Hindlimb muscle (tissue), 1 donor: ENCODE results near the gene PARP1. TPM values are rescaled to one million over a fixed set of nuclear protein-coding genes. Genes with fewer than 3 reads are reported as not detected.
A peak's percentile ranks its signal among the peaks of the same experiment; 100 is the strongest.
"Not testable (repeated sequence)": the region's sequence is repeated elsewhere in the genome, so short reads cannot be mapped to it uniquely, and the experiment has no call there.

Source experiments
- DNase-seq: peaks from one replicate; pipeline ENCODE4 v3.0.0-alpha.2; 2013
- polyA plus RNA-seq: library from polyadenylated mRNA; unstranded; fragments of 120-200 nt; gene quantifications from one replicate; pipeline ENCODE4 v1.2.1, GENCODE V29; 2013; ENCODE audit not compliant: insufficient read length

The PARP1 gene
- polyA plus RNA-seq: 100 TPM

DNA sequence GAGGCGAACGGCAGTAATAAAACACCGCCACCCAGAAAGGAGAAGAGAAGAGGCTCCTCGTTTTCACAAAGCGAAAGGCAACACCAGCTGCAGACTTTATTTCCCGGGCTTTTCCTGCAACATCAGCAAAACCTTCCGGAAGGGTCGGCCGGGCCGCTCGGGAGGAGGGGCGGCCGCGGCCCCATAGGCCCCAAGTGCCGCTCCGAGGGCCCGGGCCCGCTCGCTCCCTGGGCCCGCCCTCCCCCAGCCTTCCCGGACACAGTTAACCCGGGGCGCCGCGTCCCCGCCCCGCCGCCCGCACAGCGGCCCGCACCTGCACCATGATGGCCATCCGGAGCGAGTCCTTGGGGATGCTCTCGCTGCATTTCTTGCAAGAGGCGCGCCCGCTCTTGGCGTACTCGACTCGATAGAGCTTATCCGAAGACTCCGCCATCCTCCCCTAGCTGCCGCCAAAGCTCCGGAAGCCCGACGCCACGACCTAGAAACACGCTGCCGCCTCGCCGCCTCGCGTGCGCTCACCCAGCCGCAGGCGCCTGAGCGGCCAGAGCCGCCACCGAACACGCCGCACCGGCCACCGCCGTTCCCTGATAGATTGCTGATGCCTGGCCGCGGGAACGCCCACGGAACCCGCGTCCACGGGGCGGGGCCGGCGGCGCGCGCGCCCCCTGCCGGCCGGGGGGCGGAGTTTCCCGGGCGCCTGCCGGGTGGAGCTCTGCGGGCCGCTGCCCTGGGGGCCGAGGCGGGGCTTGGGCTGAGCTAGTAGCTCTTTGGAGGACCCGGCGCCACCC, at the start of gene PARP1:
PARP1 (minus strand) TSS at position 597 of the 788 bp plus-strand sequence; CDS start at position 433, 164 bp downstream.
- DNase-seq: peak; percentile 88

DNA sequence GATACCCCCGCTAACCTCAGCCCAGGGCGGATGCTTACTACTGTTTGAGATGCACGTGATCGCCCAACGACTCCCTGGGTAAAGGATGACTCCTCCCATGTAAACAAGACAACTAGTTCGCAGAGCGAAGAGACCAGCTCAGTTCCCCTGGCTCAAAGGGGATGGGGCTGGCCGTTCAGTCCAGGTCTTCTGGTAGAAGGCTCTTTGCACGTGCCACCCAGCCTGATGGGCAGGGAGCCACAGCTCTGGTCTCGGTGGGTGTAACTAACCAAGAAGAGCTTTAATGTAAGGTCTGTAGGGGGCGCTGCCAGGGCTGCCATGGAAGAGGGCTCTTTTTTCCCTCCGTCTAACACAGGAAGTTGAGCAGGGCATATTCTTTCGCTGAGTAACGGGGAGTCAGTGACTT, 49.4 kb upstream of the PARP1 start:
- no peak for DNase-seq

DNA sequence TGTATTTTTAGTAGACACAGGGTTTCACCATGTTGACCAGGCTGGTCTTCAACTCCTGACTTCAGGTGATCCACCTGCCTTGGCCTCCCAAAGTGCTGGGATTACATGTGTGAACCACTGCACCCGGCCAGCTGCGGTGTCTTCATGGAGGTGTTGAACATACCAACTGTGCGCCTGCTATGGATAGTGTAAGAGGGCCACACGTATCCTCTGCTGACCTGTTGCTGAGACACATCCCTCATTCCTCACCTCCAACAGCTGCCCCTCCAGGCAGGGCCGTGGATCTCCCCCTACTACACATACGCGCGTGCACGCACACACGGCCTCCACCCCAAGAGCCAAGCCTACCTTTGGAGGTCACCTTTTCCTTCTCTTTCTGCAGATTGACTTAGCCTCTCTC, 48.0 kb upstream of the PARP1 start:
- DNase-seq: no peak

GRCh38 chr1:226454349-226454748, 46.5 kb upstream of the PARP1 start:
- DNase-seq: no peak

DNA sequence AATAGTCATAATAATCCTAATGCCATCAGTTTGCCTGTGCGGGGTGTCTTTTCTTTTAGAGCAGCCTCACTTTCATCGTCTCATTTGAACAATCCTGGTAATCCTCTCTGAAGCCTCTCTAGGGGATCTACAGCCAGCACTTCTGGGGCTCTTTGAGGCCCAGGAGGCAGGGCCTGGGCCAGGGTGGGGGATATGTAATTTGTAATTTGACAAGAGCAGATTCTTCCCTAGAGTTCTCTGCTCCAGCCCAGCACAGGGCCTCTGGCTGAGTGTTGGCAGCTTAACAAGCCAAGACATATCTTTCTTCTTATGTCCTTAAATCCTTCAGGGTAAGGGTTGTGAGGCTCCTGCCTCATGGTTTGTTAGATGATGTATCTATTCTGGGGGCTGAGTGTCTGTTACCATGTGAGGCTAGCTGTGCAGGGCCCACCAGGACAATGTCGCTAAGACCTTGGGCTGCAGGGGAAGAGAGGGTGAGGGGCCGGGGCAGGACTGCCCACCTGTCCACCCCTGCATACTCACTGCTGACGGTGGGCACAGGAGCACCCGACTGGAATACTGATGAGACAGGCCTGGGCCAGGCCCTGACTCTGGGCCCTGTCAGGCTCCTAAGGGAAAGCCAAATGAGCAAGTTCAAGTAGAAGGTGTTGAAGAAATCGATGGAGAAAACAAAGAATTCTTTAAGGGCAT, 45.3 kb upstream of the PARP1 start:
- no peak for DNase-seq

DNA sequence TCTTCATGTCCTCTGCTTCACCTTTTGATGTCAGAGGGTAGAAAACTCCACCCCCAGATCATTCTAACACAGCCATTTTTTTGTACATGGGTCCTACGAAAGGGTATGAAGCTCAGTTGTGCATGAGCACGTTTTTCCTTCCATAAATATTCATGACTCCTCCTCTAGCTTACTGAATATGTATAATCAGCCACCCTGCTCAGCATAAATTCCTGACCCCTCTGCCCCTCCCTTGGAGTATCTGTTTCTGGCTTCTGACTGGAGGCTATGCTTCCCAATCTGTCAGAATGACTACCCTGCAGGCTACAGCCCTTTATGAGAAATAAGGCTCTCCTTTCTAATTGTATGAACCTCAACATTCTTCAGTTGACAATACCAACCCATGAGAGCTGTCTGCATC, 42.8 kb upstream of the PARP1 start:
- no peak for DNase-seq

- no peak for DNase-seq
Observed at GRCh38 chr1:226449823-226450222, 41.9 kb upstream of the PARP1 start.

DNA sequence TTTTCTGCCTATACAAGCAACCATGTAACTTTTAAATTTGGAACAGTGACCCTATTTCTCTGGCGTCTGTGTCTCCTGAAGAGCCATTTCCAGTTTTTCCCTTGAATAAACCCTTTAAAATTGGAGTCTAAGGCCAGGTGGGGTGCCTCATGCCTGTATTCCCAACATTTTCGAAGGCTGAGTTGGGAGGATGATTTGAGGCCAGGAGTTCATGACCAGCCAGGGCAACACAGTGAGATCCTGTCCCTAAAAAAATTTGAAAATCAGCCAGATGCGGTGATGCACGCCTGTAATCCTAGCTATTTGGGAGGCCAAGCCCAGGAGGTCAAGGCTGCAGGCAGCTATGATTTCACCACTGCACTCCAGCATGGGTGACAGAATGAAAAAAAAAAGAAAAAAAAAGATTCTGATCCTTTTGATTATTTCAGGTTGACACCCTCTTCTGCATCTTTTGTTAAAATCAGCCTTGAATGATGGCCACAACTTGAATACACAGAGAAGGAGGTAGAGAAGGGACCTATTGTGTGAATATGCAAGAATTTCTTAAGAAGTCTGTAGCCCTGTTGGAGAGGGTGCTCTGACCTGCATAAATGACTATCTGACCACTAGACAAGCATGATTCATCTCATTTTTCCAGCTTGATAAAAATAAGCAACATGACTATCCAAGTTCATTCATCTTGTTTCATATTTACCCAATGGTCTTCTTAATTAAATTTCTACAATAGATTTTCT, 40.2 kb upstream of the PARP1 start:
- DNase-seq: no peak

DNA sequence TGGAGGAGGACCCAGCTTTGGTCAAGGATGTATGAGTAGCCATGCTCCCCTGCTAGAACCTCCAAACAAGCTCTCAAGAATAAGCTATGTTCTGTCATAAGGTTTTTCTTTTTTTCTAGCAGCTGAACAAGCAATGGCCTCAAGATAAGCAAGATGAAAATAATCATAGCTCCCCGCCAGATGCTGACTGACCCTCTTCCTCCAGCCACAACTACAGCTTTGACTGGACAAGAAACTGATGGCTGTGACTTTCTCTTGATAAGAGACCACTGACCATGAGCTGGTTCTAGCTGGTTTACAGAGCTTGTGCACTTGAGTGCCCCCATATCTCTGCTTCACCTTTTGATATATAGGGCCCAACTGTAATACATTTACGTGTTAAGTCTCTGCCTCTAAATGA, 38.2 kb upstream of the PARP1 start:
- no peak for DNase-seq

DNA sequence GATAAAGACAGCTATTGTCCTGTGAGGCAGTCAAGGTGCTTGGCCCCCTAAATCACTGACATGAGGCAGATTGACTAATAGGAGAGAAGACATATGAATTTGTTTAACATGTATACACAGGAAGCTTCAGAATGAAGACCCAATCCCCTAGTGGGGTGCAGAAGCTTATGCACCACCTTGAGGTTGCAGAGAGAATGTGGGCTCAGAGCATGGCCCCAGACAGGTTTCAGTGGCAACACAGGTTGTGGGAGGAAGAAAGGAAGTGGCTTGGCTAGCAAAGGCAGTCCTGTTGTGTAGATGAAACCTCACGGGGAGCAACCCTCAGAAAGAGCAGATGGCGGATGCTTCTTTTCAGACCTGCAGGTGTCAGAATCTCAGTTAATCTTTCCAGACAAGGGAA, 37.0 kb upstream of the PARP1 start:
- DNase-seq: no peak

- no peak for DNase-seq
Observed at GRCh38 chr1:226443439-226443838, 35.5 kb upstream of the PARP1 start.

DNA sequence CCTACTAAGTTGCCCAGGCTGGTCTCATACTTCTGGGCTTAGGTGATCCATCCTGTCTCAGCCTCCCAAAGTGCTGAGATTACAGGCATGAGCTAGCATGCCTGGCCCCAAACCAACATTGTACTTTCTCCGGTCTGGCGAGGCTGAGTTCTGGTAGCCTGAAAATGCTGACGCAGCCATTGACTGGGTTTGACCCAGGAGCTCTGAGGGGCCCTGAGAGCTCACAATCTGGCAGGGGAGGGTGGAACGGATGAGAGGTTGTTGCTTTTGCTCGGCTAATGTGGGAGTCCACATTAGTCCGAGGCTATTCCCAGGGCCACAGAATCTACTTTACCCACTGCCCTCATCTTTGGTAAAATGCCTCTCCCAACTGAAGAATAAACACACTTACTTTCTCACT, 35.1 kb upstream of the PARP1 start:
- no peak for DNase-seq

GRCh38 chr1:226441629-226442028, 33.7 kb upstream of the PARP1 start:
- no peak for DNase-seq

DNA sequence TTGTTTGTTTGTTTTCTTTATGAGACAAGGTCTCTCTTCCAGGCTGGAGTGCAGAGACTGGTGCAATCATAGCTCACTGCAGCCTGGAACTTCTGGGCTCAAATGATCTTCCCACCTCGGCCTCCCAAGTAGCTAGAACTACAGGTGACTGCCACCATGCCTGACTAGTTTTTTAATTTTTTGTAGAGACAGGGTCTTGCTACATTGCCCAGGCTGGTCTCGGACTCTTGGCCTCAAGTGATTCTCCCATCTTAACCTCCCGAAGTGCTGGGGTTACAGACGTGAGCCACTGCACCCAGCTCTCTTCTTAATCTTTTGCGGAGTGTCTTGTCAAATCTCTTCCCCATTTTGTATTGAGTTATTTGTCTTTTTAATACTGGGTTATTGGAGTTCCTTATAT, 32.6 kb upstream of the PARP1 start:
- DNase-seq: no peak

GRCh38 chr1:226438007-226438406, 30.1 kb upstream of the PARP1 start:
- no peak for DNase-seq

GRCh38 chr1:226436855-226437491, 29.1 kb upstream of the PARP1 start:
- DNase-seq: no peak

DNA sequence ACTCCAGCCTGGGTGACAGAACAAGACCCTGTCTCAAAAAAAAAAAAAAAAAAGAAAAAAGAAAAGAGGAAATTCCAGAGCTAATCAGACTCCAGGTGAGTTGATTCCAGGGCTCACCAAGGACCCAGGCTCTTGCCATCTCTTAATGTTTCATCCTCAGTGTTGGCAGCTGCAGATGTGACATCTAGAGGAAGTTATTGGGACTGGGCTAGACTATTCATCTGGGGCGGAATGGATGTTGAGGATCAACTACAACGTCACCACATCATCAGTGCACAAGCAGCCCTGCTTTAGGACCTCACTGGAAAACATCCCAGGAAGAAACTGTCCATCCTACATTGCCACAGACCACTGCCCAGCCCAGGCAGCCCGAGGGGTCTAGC, 28.6 kb upstream of the PARP1 start:
- no peak for DNase-seq

- no peak for DNase-seq
Observed at GRCh38 chr1:226433341-226433720, 25.4 kb upstream of the PARP1 start.

DNA sequence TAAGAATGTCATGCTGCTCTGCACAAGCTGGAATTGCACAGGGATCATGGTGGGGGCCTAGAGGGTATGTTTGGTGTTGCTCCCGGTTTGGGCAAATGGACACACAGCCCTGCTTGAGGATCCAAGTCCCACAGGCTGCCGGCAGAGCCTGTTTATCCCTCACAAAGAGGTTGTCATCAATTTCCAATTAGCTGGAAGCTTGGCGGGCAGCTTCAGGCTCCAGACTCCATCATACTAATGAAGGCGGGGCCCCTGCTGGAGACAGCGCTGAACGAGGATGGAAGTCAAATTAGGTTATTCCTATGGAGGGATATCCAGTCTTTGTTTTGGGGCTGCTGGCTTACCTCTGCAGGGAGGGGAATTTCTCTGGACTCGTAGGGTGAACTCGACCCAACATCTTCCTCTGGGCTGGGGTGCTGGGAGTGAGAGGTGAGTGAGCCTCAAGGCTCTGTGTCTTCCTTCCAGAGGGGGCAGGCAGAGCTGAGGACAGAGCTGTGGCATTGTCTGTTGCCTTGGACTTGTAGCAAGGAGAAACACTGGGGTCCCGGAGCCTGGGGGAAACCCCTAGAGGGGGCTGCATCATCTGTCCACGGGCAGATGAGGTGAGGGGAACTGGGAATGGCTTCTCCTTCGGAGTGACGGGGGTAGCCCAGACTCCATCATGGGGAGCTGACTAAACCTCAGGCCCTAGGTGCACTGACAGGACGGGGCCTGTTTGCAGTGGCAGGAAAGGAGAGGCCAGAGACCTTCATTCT, 24.9 kb upstream of the PARP1 start:
- no peak for DNase-seq

DNA sequence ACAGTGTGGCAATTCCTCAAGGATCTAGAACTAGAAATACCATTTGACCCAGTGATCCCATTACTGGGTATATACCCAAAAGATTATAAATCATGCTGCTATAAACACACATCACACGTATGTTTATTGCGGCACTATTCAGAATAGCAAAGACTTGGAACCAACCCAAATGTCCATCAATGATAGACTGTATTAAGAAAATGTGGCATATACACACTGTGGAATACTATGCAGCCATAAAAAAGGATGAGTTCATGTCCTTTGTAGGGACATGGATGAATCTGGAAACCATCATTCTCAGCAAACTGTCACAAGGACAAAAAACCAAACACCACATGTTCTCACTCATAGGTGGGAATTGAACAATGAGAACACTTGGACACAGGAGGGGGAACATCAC, 24.0 kb upstream of the PARP1 start:
- not testable (repeated sequence) for DNase-seq

DNA sequence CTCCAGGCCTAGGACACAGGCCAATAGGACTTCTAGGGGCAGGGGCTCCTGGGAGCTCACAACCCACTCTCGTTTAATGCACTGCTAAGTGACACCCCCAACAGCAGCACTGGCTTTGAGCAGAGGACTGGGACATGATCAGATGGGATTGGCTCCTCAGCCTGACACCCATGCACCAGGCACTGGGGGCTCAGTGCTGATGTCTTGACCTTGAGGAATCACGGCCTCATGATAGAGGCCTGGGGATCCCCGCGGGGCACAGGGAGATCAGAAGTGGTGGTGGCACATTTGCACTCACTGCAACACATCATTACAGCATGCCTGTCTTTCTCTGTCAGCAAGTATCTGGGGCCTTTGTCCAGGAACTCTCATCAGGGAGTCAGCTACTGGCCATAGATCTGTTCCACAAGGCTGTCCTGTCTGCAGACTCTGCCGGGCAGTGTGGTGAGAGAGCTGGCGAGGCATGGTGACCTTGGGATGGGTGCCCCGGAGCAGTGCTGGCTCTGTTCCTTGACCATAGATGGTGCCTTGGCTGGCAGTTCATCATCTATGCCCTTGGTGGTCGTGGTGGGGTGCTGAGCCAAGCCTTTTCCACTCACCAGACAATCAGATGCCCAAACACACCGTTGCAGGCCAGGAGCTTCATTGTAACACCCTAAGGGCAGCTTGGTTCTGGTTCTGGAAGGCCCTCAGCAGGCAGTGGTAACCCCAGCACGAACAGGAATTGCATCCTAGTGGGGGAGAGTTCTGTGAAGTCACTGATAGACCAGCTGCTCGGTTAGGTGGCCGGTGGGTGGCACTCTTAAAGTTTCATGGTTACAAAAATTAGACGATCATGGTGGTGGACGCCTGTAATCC, 22.2 kb upstream of the PARP1 start:
- DNase-seq: no peak
